ENCODE measurements around the gene ACIN1.

The ACIN1 gene

GRCh38 chr14:23071244-23071920 lies 23.6 kb downstream of the ACIN1 start:
- TF ChIP-seq CTCF (IDR thresholded peaks at IDR 0.05) = no peak

GRCh38 chr14:23070262-23071129 lies 24.4 kb downstream of the ACIN1 start:
- TF ChIP-seq CTCF (IDR thresholded peaks at IDR 0.05) = no peak

GRCh38 chr14:23069413-23069806 lies 25.5 kb downstream of the ACIN1 start:
- TF ChIP-seq CTCF (IDR thresholded peaks at IDR 0.05) = no peak

- peak; percentile 99 for TF ChIP-seq CTCF (IDR thresholded peaks at IDR 0.05)
Measured at GRCh38 chr14:23068789-23069412, 26.0 kb downstream of the ACIN1 start.

GRCh38 chr14:23067847-23068788 lies 26.8 kb downstream of the ACIN1 start:
- no peak for TF ChIP-seq CTCF (IDR thresholded peaks at IDR 0.05)

GRCh38 chr14:23066855-23067744 lies 27.8 kb downstream of the ACIN1 start:
- no peak for TF ChIP-seq CTCF (IDR thresholded peaks at IDR 0.05)
